IPS-NIHi11 (cell line): ENCODE results near the gene ARHGEF9.
A peak's percentile ranks its signal among the peaks of the same experiment; 100 is the strongest.
"Not testable (repeated sequence)": the region's sequence is repeated elsewhere in the genome, so short reads cannot be mapped to it uniquely, and the experiment has no call there.

Experiments
- DNase-seq: peaks from one replicate; pipeline ENCODE4 v3.0.0; 2012; ENCODE audit warnings: mixed read lengths, low spot score

ARHGEF9 gene

GRCh38 chrX:63784902-63785707 is at the start of gene ARHGEF9:
ARHGEF9 (minus strand) TSS chrX:63785214; CDS start chrX:63785145, 69 bp downstream.
- DNase-seq = peak; percentile 56

GRCh38 chrX:63825446-63825845 is 40.4 kb upstream of the ARHGEF9 start:
- not testable (repeated sequence) for DNase-seq

GRCh38 chrX:63818156-63818555 is 33.1 kb upstream of the ARHGEF9 start:
- DNase-seq = no peak

- DNase-seq = no peak
These were observed 32.7 kb upstream of the ARHGEF9 start for GRCh38 chrX:63817696-63818095.

- no peak for DNase-seq
These were observed 27.8 kb upstream of the ARHGEF9 start for GRCh38 chrX:63812823-63813222.

GRCh38 chrX:63810746-63811145 is 25.7 kb upstream of the ARHGEF9 start:
- DNase-seq = no peak

- DNase-seq = no peak
These were observed 24.2 kb upstream of the ARHGEF9 start for GRCh38 chrX:63809173-63809572.

- DNase-seq = not testable (repeated sequence)
These were observed 10.4 kb upstream of the ARHGEF9 start for GRCh38 chrX:63795406-63795805.

GRCh38 chrX:63785708-63786040 is 660 bp upstream of the ARHGEF9 start:
- DNase-seq = no peak

- peak; percentile 5 for DNase-seq
These were observed 590 bp downstream of the ARHGEF9 start for GRCh38 chrX:63784346-63784901.

- DNase-seq = no peak
These were observed 2.5 kb downstream of the ARHGEF9 start for GRCh38 chrX:63782515-63782914.

- DNase-seq = no peak
These were observed 16.3 kb downstream of the ARHGEF9 start for GRCh38 chrX:63768760-63769159.

GRCh38 chrX:63765712-63766111 is 19.3 kb downstream of the ARHGEF9 start:
- DNase-seq = no peak

- DNase-seq = no peak
These were observed 20.1 kb downstream of the ARHGEF9 start for GRCh38 chrX:63764946-63765345.

- DNase-seq = no peak
These were observed 23.4 kb downstream of the ARHGEF9 start for GRCh38 chrX:63761639-63762038.

- DNase-seq = no peak
These were observed 27.0 kb downstream of the ARHGEF9 start for GRCh38 chrX:63758011-63758410.

GRCh38 chrX:63755892-63756291 is 29.1 kb downstream of the ARHGEF9 start:
- DNase-seq = no peak

- peak; percentile 83 for DNase-seq
These were observed 30.0 kb downstream of the ARHGEF9 start for GRCh38 chrX:63754860-63755579.

- DNase-seq = no peak
These were observed 30.7 kb downstream of the ARHGEF9 start for GRCh38 chrX:63754136-63754859.

- no peak for DNase-seq
These were observed 33.5 kb downstream of the ARHGEF9 start for GRCh38 chrX:63751481-63751880.

GRCh38 chrX:63750811-63751210 is 34.2 kb downstream of the ARHGEF9 start:
- DNase-seq = peak; percentile 12

- DNase-seq = no peak
These were observed 37.7 kb downstream of the ARHGEF9 start for GRCh38 chrX:63747331-63747730.
